WTC11 (cell line): ENCODE data around the gene UBR2. TPM values are rescaled to one million over a fixed set of nuclear protein-coding genes. Genes with fewer than 3 reads are reported as not detected.

Experiments
- ATAC-seq: fragments of 200-7000 bp; cut with Tn5 transposase; 2 replicates; pipeline ENCODE4 v1.10.0; 2021; ENCODE audit warnings: mild to moderate bottlenecking, moderate library complexity
- CTCF ChIA-PET: fragments of 300-600 bp; sonication (Branson Sonifier 250); formaldehyde crosslinking; loops from one replicate; lab custom pipeline; 2021; ENCODE audit warnings: antibody characterized with exemption; lab: Charles Lee
- POLR2A ChIA-PET: fragments of 350-600 bp; sonication (Branson Sonifier 250); formaldehyde crosslinking; loops from one replicate; lab custom pipeline; 2021; ENCODE audit warnings: antibody characterized with exemption; lab: Charles Lee
- DNase-seq: peaks from one replicate; pipeline ENCODE4 v3.0.0; 2021; ENCODE audit warnings: low spot score
- H3K27ac Mint-ChIP-seq: 2 replicates; pipeline ENCODE4 v1.8.0; 2021; ENCODE audit warnings: mixed read lengths
- H3K27me3 Mint-ChIP-seq: 2 replicates; pipeline ENCODE4 v1.8.0; 2021; ENCODE audit warnings: low read depth, mild to moderate bottlenecking, moderate library complexity, mixed read lengths
- H3K36me3 Mint-ChIP-seq: 2 replicates; pipeline ENCODE4 v1.8.0; 2021; ENCODE audit warnings: mixed read lengths
- H3K4me1 Mint-ChIP-seq: 2 replicates; pipeline ENCODE4 v1.8.0; 2022; ENCODE audit warnings: mixed read lengths
- H3K4me3 Mint-ChIP-seq: 2 replicates; pipeline ENCODE4 v1.8.0; 2021; ENCODE audit warnings: mild to moderate bottlenecking, moderate library complexity, mixed read lengths
- H3K9me3 Mint-ChIP-seq: 2 replicates; pipeline ENCODE4 v1.8.0; 2021; ENCODE audit warnings: mixed read lengths
- ATF2 ChIP-seq: sonication (generic); formaldehyde crosslinking; IDR thresholded peaks from 2 replicates; pipeline ENCODE4 v1.8.1; 2022; ENCODE audit warnings: low read depth, missing genetic modification reagents, borderline replicate concordance
- CBFB ChIP-seq: sonication (generic); formaldehyde crosslinking; IDR thresholded peaks from 2 replicates; pipeline ENCODE4 v1.8.1; 2022; ENCODE audit warnings: mild to moderate bottlenecking, low read depth, missing genetic modification reagents
- ESRRA ChIP-seq: sonication (generic); formaldehyde crosslinking; IDR thresholded peaks from 2 replicates; pipeline ENCODE4 v1.8.1; 2022; ENCODE audit warnings: mild to moderate bottlenecking, missing genetic modification reagents, borderline replicate concordance
- GABPB1 ChIP-seq: sonication (generic); formaldehyde crosslinking; IDR thresholded peaks from 2 replicates; pipeline ENCODE4 v1.8.1; 2023; ENCODE audit warnings: mild to moderate bottlenecking, missing genetic modification reagents
- IRF2 ChIP-seq: sonication (generic); formaldehyde crosslinking; IDR thresholded peaks from 2 replicates; pipeline ENCODE4 v1.8.0; 2022; ENCODE audit warnings: low read depth, missing genetic modification reagents, borderline replicate concordance
- MAX ChIP-seq: sonication (generic); formaldehyde crosslinking; IDR thresholded peaks from 2 replicates; pipeline ENCODE4 v1.8.0; 2022; ENCODE audit warnings: mild to moderate bottlenecking, missing genetic modification reagents
- NFE2L1 ChIP-seq: sonication (generic); formaldehyde crosslinking; IDR thresholded peaks from 2 replicates; pipeline ENCODE4 v1.8.1; 2023; ENCODE audit warnings: missing genetic modification reagents
- NFYB ChIP-seq: sonication (generic); formaldehyde crosslinking; conservative IDR thresholded peaks from 2 replicates; pipeline ENCODE4 v1.8.0; 2022; ENCODE audit warnings: low read depth, missing genetic modification reagents
- SP1 ChIP-seq: sonication (generic); formaldehyde crosslinking; conservative IDR thresholded peaks from 2 replicates; pipeline ENCODE4 v1.8.1; 2022; ENCODE audit warnings: missing genetic modification reagents
- TCF7 ChIP-seq: sonication (generic); formaldehyde crosslinking; IDR thresholded peaks from 2 replicates; pipeline ENCODE4 v1.8.0; 2022; ENCODE audit warnings: mild to moderate bottlenecking, low read depth, missing genetic modification reagents, moderate library complexity
- ZNF121 ChIP-seq: sonication (generic); formaldehyde crosslinking; IDR thresholded peaks from 2 replicates; pipeline ENCODE4 v1.8.0; 2023; ENCODE audit warnings: missing genetic modification reagents
- ZNF219 ChIP-seq: sonication (generic); formaldehyde crosslinking; IDR thresholded peaks from 2 replicates; pipeline ENCODE4 v1.8.0; 2023; ENCODE audit warnings: missing genetic modification reagents, mild to moderate bottlenecking, borderline replicate concordance
- ZNF232 ChIP-seq: sonication (generic); formaldehyde crosslinking; IDR thresholded peaks from 2 replicates; pipeline ENCODE4 v1.8.0; 2022; ENCODE audit warnings: mild to moderate bottlenecking, missing genetic modification reagents
- ZNF263 ChIP-seq: sonication (generic); formaldehyde crosslinking; IDR thresholded peaks from 2 replicates; pipeline ENCODE4 v1.8.1; 2022; ENCODE audit warnings: low read depth, mild to moderate bottlenecking, moderate library complexity, missing genetic modification reagents
- ZNF317 ChIP-seq: sonication (generic); formaldehyde crosslinking; IDR thresholded peaks from 2 replicates; pipeline ENCODE4 v1.8.1; 2023; ENCODE audit warnings: low read depth, mild to moderate bottlenecking, moderate library complexity, missing genetic modification reagents, borderline replicate concordance
- ZNF396 ChIP-seq: fragments of 250-450 bp; sonication (Bioruptor Pico); IDR thresholded peaks from 2 replicates; pipeline ENCODE4 v1.8.0; 2021; ENCODE audit warnings: mild to moderate bottlenecking, moderate library complexity, borderline replicate concordance
- ZNF416 ChIP-seq: fragments of 250-450 bp; sonication (Bioruptor Pico); IDR thresholded peaks from 2 replicates; pipeline ENCODE4 v1.9.0; 2021; ENCODE audit warnings: mild to moderate bottlenecking, inconsistent platforms
- ZNF425 ChIP-seq: fragments of 250-450 bp; sonication (Bioruptor Pico); conservative IDR thresholded peaks from 2 replicates; pipeline ENCODE4 v1.9.0; 2021; ENCODE audit warnings: mild to moderate bottlenecking
- ZNF671 ChIP-seq: fragments of 250-450 bp; sonication (Bioruptor Pico); IDR thresholded peaks from 2 replicates; pipeline ENCODE4 v1.8.0; 2021; ENCODE audit warnings: mild to moderate bottlenecking
- ZSCAN18 ChIP-seq: fragments of 250-450 bp; sonication (Bioruptor Pico); IDR thresholded peaks from 2 replicates; pipeline ENCODE4 v2.1.2; 2022; ENCODE audit warnings: mild to moderate bottlenecking, moderate library complexity
- total RNA-seq: library from RNA; stranded (reverse); gene quantifications from 3 replicates; pipeline ENCODE4 v1.2.3, GENCODE V29; 2021

The UBR2 gene
- total RNA-seq, 1 experiment from 2014 or later: 18.8 TPM

- no peak overlapping the region for H3K4me3 Mint-ChIP-seq
- H3K9me3 Mint-ChIP-seq: 0 out of 2 replicates have a peak, but pooled peaks cover 3% of the 10 kb centered on the region
- POLR2A ChIA-PET: interaction anchor here (2.1 kb wide), 1 partner anchor 10 kb away, joined by 5 read pairs; the partner anchor contains the start of gene TBCC
- H3K27ac Mint-ChIP-seq: no peak overlapping the region; the same call in 1 of the 2 replicates
- CTCF ChIA-PET: no interaction called here
- ATAC-seq (no peak), DNase-seq (no peak)
- no peaks in the 10 kb centered on the region for H3K27me3 Mint-ChIP-seq
- H3K36me3 Mint-ChIP-seq: no peaks in the 10 kb centered on the region
- H3K4me1 Mint-ChIP-seq: no peaks in the 10 kb centered on the region
- TF ChIP-seq ZNF317: no peak
- TF ChIP-seq ZNF219 (CRISPR knock-in tag): no peak
- TF ChIP-seq NFE2L1 (CRISPR knock-in tag): no peak
- no peak for TF ChIP-seq ZNF396
- TF ChIP-seq NFYB (CRISPR knock-in tag): no peak
- TF ChIP-seq GABPB1 (CRISPR knock-in tag): no peak
- no peak for TF ChIP-seq ZNF416
- TF ChIP-seq CBFB: no peak
- TF ChIP-seq ESRRA (CRISPR knock-in tag): no peak
- no peak for TF ChIP-seq SP1
- no peak for TF ChIP-seq ZNF425 (CRISPR knock-in tag)
- TF ChIP-seq ZNF121 (CRISPR knock-in tag): no peak
- TF ChIP-seq ATF2 (CRISPR knock-in tag): no peak
- no peak for TF ChIP-seq IRF2
Observed at GRCh38 chr6:42735976-42736375, 172.1 kb downstream of the UBR2 start.

GRCh38 chr6:42740725-42741124 lies 176.9 kb downstream of the UBR2 start:
- Mint-ChIP-seq H3K9me3 (no peaks in the 10 kb centered on the region), H3K36me3 (peaks cover under 1% of the 10 kb centered on the region), H3K4me1 (peaks cover 7% of the 10 kb centered on the region), H3K4me3 (no peak overlapping the region), H3K27ac (no peak overlapping the region), H3K27me3 (no peaks in the 10 kb centered on the region)
- POLR2A ChIA-PET: no interaction called here
- CTCF ChIA-PET: interaction anchor here (0.6 to 0.8 kb wide), 2 partner anchors 14 to 79 kb away, joined by 3 to 4 read pairs; no protein-coding TSS in a partner anchor
- TF ChIP-seq TCF7 (no peak), NFYB (CRISPR knock-in tag) (no peak), ZSCAN18 (no peak), ZNF671 (no peak), ZNF232 (CRISPR knock-in tag) (no peak), MAX (CRISPR knock-in tag) (no peak), ZNF263 (CRISPR knock-in tag) (no peak)
- no peak for DNase-seq
- no peak for ATAC-seq
